HepG2 (cell line): ENCODE measurements around the gene AXIN1. TPM values are rescaled to one million over a fixed set of nuclear protein-coding genes. Genes with fewer than 3 reads are reported as not detected.
A peak's percentile ranks its signal among the peaks of the same experiment; 100 is the strongest.

Experiments
- ATAC-seq: fragments of 200-7000 bp; cut with Tn5 transposase; 3 replicates; pipeline ENCODE4 v1.9.1; 2020; ENCODE audit warnings: mild to moderate bottlenecking, moderate library complexity
- BruUV-seq: library from RNA; stranded (reverse); fragments of 400-500 nt; replicated peaks from 2 replicates; lab custom pipeline; 2021; lab: Mats Ljungman, UMichigan
- CTCF ChIA-PET: fragments of 300-600 bp; formaldehyde crosslinking; extraction: SDS; loops from one replicate; lab custom pipeline; 2021; ENCODE audit warnings: low total read pairs, inconsistent platforms, low intra/inter-chr PET ratio; lab: Yijun Ruan, JAX
- POLR2A ChIA-PET: fragments of 350-600 bp; sonication (Branson Sonifier 250); formaldehyde crosslinking; loops from one replicate; lab custom pipeline; 2020; ENCODE audit warnings: antibody characterized with exemption, inconsistent platforms; lab: Yijun Ruan, JAX
- DNase-seq: peaks from one replicate; pipeline ENCODE4 v3.0.0-alpha.2; 2015; ENCODE audit warnings: low spot score
- FAIRE-seq: peaks from 3 replicates; lab custom pipeline; 2011; peaks lifted over from hg19 to GRCh38; lab: Jason Lieb, UNC
- H2AFZ ChIP-seq: one replicate; pipeline ENCODE4 v1.6.1; 2011; ENCODE audit warnings: low read length, inconsistent platforms
- H3K27ac ChIP-seq: fragments of 300-600 bp; 3 replicates; pipeline ENCODE4 v1.8.0; 2011; ENCODE audit warnings: mixed run types, mild to moderate bottlenecking, mixed read lengths, low read length, inconsistent platforms; ENCODE audit not compliant: insufficient read depth; ENCODE audit errors: extremely low read length
- H3K27me3 ChIP-seq, 2 experiments: fragments of 200-600 bp in 1 of 2; 2 replicates in 1 of 2; 3 replicates in 1 of 2; pipeline versions ENCODE4 v1.6.0 to v1.8.0; 2011; ENCODE audit warnings: low read length in 2 of 2, mild to moderate bottlenecking in 2 of 2, moderate library complexity in 2 of 2, inconsistent platforms in 1 of 2; ENCODE audit not compliant: insufficient read depth in 2 of 2, control insufficient read depth in 1 of 2
- H3K36me3 ChIP-seq, 2 experiments: fragments of 200-600 bp in 1 of 2; replicated peaks in 1 of 2; 2 replicates in 1 of 2; 3 replicates in 1 of 2; pipeline versions ENCODE4 v1.5.1 to v1.8.0; 2011; ENCODE audit warnings: low read length in 2 of 2, inconsistent platforms in 1 of 2; ENCODE audit not compliant: insufficient read depth in 2 of 2, control insufficient read depth in 1 of 2
- H3K4me1 ChIP-seq: 2 replicates; pipeline ENCODE4 v1.5.1; 2012; ENCODE audit warnings: low read length, inconsistent platforms; ENCODE audit not compliant: insufficient read depth
- H3K4me2 ChIP-seq: 2 replicates; pipeline ENCODE4 v1.6.0; 2011; ENCODE audit warnings: low read depth, low read length, inconsistent platforms
- H3K4me3 ChIP-seq, 3 experiments: fragments of 200-600 bp in 1 of 3; sonication (generic), shearing (Covaris generic) in 1 of 3; replicated peaks in 1 of 3; 2 replicates each; pipeline ENCODE4 v1.5.1; 2011 to 2016; ENCODE audit warnings: low read length in 3 of 3, inconsistent platforms in 2 of 3, low read depth in 2 of 3, mild to moderate bottlenecking in 2 of 3, control low read depth in 1 of 3, mixed read lengths in 1 of 3; ENCODE audit not compliant: insufficient read depth in 1 of 3
- H3K79me2 ChIP-seq: one replicate; pipeline ENCODE4 v1.6.1; 2011; ENCODE audit warnings: low read length, inconsistent platforms; ENCODE audit not compliant: insufficient read depth
- H3K9ac ChIP-seq: 2 replicates; pipeline ENCODE4 v1.6.0; 2011; ENCODE audit warnings: mild to moderate bottlenecking, low read depth, low read length, inconsistent platforms; ENCODE audit not compliant: insufficient read depth
- H3K9me3 ChIP-seq: 2 replicates; pipeline ENCODE4 v1.5.1; 2012; ENCODE audit warnings: mild to moderate bottlenecking, low read length
- H4K20me1 ChIP-seq: 2 replicates; pipeline ENCODE4 v1.6.0; 2011; ENCODE audit warnings: inconsistent platforms, mild to moderate bottlenecking, low read length, moderate library complexity; ENCODE audit not compliant: insufficient read depth
- GTF2F1 ChIP-seq: fragments of 150-350 bp; IDR thresholded peaks from 2 replicates; pipeline ENCODE4 v1.6.1; 2014; ENCODE audit warnings: low read length
- KAT2B ChIP-seq: fragments of 150-350 bp; IDR thresholded peaks from 2 replicates; pipeline ENCODE4 v1.6.1; 2014; ENCODE audit warnings: low read depth, low read length, borderline replicate concordance
- KMT2A ChIP-seq: sonication (generic); formaldehyde crosslinking; IDR thresholded peaks from 2 replicates; pipeline ENCODE4 v1.4.0; 2020; ENCODE audit warnings: missing genetic modification reagents
- MYPOP ChIP-seq: sonication (generic); formaldehyde crosslinking; IDR thresholded peaks from 2 replicates; pipeline ENCODE4 v1.8.1; 2023; ENCODE audit warnings: mild to moderate bottlenecking, moderate library complexity, missing genetic modification reagents
- SMYD3 ChIP-seq: sonication (generic); formaldehyde crosslinking; IDR thresholded peaks from 2 replicates; pipeline ENCODE4 v1.8.1; 2023; ENCODE audit warnings: mild to moderate bottlenecking, missing genetic modification reagents
- ZBTB33 ChIP-seq: sonication (generic); formaldehyde crosslinking; IDR thresholded peaks from 2 replicates; pipeline ENCODE4 v1.4.0; 2020; ENCODE audit warnings: missing genetic modification reagents
- ZKSCAN1 ChIP-seq: fragments of 150-350 bp; IDR thresholded peaks from 2 replicates; pipeline ENCODE4 v1.6.1; 2014; ENCODE audit warnings: low read length
- ZNF431 ChIP-seq: sonication (generic); formaldehyde crosslinking; IDR thresholded peaks from 2 replicates; pipeline ENCODE4 v1.9.0; 2022; ENCODE audit warnings: missing genetic modification reagents, low read depth, mild to moderate bottlenecking, borderline replicate concordance
- ZNF567 ChIP-seq: sonication (generic); formaldehyde crosslinking; IDR thresholded peaks from 2 replicates; pipeline ENCODE4 v1.8.1; 2023; ENCODE audit warnings: mild to moderate bottlenecking, missing genetic modification reagents, borderline replicate concordance
- ZNF572 ChIP-seq: sonication (generic); formaldehyde crosslinking; IDR thresholded peaks from 2 replicates; pipeline ENCODE4 v1.5.1; 2020; ENCODE audit warnings: mild to moderate bottlenecking, missing genetic modification reagents
- ZNF790 ChIP-seq: sonication (generic); formaldehyde crosslinking; IDR thresholded peaks from 2 replicates; pipeline ENCODE4 v1.8.0; 2022; ENCODE audit warnings: missing genetic modification reagents, mild to moderate bottlenecking, borderline replicate concordance
- ZSCAN25 ChIP-seq: sonication (generic); formaldehyde crosslinking; IDR thresholded peaks from 2 replicates; pipeline ENCODE4 v1.8.0; 2022; ENCODE audit warnings: mild to moderate bottlenecking, missing genetic modification reagents
- WGBS: methylation state at CpG from one replicate; pipeline ENCODE4 v1.1.6; 2017; ENCODE audit warnings: low lambda C conversion rate; 5-methylcytosine and 5-hydroxymethylcytosine counted together
- in situ Hi-C: cut with HindIII; loops from 2 replicates; pipeline ENCODE4 v1.10.0; 2017; ENCODE audit warnings: low pct_unique_long_range_greater_than_20kb; ENCODE audit not compliant: extremely low pct_ligation_motif_present
- intact Hi-C: fragments of 100-400 bp; cut with micrococcal nuclease; formaldehyde crosslinking; loops from one replicate; pipeline ENCODE4 v1.10.0; 2022; ENCODE audit not compliant: unreplicated experiment
- polyA plus RNA-seq, 8 experiments: library from polyadenylated mRNA; depleted of rRNA in 3 of 8; stranded (reverse) in 7 of 8; unstranded in 1 of 8; fragments of >200 nt; fragmentation: Illumina TruSeq in 4 of 8; extraction: Trizol in 4 of 8; gene quantifications; 2 replicates each; pipeline versions ENCODE4 v1.2.1 to v1.2.3, GENCODE V29; 2011 to 2016; ENCODE audit warnings: low read depth in 4 of 8, missing spikeins in 1 of 8, mixed read lengths in 1 of 8; ENCODE audit not compliant: insufficient read depth in 1 of 8
- total RNA-seq, 5 experiments: library from RNA; depleted of rRNA; stranded (reverse); fragments of >200 nt; fragmentation: Illumina TruSeq; extraction: Trizol; gene quantifications; 2 replicates each; pipeline ENCODE4 v1.2.3, GENCODE V29; 2016; ENCODE audit warnings: low read depth in 1 of 5
- TF ChIP-seq, protein P1 (sequence below): sonication (generic); formaldehyde crosslinking; IDR thresholded peaks from 2 replicates; pipeline ENCODE4 v1.8.0; 2023; ENCODE audit warnings: mild to moderate bottlenecking, missing genetic modification reagents
- TF ChIP-seq, protein P2 (sequence below): sonication (generic); formaldehyde crosslinking; IDR thresholded peaks from 2 replicates; pipeline ENCODE4 v1.5.1; 2020; ENCODE audit warnings: missing genetic modification reagents, mild to moderate bottlenecking, borderline replicate concordance
- TF ChIP-seq, protein P3 (sequence below): sonication (generic); formaldehyde crosslinking; IDR thresholded peaks from 2 replicates; pipeline ENCODE4 v1.4.0; 2020; ENCODE audit warnings: missing genetic modification reagents

AXIN1 gene
- total and polyA plus RNA-seq, 2 of the 13 experiments (the other 11 are each of a cell fraction or from before 2014, with no cell fraction given), result 24.0 to 26.0 TPM

GRCh38 chr16:361341-361871 lies 8.9 kb upstream of the AXIN1 start:
- FAIRE-seq (no peak), ATAC-seq (peak; percentile 1; the same call in 2 of the 3 replicates), DNase-seq (no peak)
- CTCF ChIA-PET, result interaction anchor here (1.3 to 1.4 kb wide), 2 partner anchors 58 to 88 kb away, joined by 6 to 8 read pairs; no protein-coding TSS in a partner anchor
- Histone ChIP-seq H2AFZ (no peak overlapping the region), H3K9me3 (no peaks in the 10 kb centered on the region), H3K36me3 (peaks cover 0 to 2% of the 10 kb centered on the region in 2 experiments; a peak in 1 of 5 replicates), H3K4me2 (peak overlapping the region; percentile 90), H3K79me2 (no peaks in the 10 kb centered on the region), H3K27ac (peak overlapping the region; percentile 45), H4K20me1 (no peaks in the 10 kb centered on the region), H3K4me3 (0 out of 6 replicates have a peak overlapping the region, but pooled peaks of 1 of the 3 experiments have one; percentile 73), H3K27me3 (peaks cover 1 to 13% of the 10 kb centered on the region in 2 experiments; a peak in 4 of 5 replicates), H3K9ac (no peak overlapping the region), H3K4me1 (peaks cover 93% of the 10 kb centered on the region)
- intact Hi-C loops (loop anchor here (5.0 kb wide), 2 partner anchors 134 to 244 kb away; partner anchors contain the start of gene LUC7L), in situ Hi-C loops (loop anchor here (5.0 kb wide), 1 partner anchor 89 kb away; no protein-coding TSS in a partner anchor)
- no TSS peak for BruUV-seq
- WGBS, result over 99% methylated on average over 13 of the region's 30 CpGs
- POLR2A ChIA-PET, result interaction anchor here (2.7 kb wide), 1 partner anchor 9 kb away, joined by 15 read pairs; the partner anchor contains the start of gene AXIN1
- no peak for TF ChIP-seq KAT2B
- TF ChIP-seq, protein P1, sequence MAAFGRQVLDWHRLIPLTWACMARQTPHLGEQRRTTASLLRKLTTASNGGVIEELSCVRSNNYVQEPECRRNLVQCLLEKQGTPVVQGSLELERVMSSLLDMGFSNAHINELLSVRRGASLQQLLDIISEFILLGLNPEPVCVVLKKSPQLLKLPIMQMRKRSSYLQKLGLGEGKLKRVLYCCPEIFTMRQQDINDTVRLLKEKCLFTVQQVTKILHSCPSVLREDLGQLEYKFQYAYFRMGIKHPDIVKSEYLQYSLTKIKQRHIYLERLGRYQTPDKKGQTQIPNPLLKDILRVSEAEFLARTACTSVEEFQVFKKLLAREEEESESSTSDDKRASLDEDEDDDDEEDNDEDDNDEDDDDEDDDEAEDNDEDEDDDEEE (CRISPR knock-in tag), result peak; percentile 75; the same call in 1 of the 2 replicates
- TF ChIP-seq ZNF790 (CRISPR knock-in tag), result 0 out of 2 replicates have a peak, but pooled peaks have one; percentile 30
- TF ChIP-seq SMYD3 (CRISPR knock-in tag), result no peak
- TF ChIP-seq GTF2F1, result no peak
- TF ChIP-seq ZNF572 (CRISPR knock-in tag), result no peak
- TF ChIP-seq, protein P2, sequence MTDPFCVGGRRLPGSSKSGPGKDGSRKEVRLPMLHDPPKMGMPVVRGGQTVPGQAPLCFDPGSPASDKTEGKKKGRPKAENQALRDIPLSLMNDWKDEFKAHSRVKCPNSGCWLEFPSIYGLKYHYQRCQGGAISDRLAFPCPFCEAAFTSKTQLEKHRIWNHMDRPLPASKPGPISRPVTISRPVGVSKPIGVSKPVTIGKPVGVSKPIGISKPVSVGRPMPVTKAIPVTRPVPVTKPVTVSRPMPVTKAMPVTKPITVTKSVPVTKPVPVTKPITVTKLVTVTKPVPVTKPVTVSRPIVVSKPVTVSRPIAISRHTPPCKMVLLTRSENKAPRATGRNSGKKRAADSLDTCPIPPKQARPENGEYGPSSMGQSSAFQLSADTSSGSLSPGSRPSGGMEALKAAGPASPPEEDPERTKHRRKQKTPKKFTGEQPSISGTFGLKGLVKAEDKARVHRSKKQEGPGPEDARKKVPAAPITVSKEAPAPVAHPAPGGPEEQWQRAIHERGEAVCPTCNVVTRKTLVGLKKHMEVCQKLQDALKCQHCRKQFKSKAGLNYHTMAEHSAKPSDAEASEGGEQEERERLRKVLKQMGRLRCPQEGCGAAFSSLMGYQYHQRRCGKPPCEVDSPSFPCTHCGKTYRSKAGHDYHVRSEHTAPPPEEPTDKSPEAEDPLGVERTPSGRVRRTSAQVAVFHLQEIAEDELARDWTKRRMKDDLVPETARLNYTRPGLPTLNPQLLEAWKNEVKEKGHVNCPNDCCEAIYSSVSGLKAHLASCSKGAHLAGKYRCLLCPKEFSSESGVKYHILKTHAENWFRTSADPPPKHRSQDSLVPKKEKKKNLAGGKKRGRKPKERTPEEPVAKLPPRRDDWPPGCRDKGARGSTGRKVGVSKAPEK, result no peak
- TF ChIP-seq MYPOP (CRISPR knock-in tag), result 0 out of 2 replicates have a peak, but pooled peaks have one; percentile 7
- TF ChIP-seq, protein P3, sequence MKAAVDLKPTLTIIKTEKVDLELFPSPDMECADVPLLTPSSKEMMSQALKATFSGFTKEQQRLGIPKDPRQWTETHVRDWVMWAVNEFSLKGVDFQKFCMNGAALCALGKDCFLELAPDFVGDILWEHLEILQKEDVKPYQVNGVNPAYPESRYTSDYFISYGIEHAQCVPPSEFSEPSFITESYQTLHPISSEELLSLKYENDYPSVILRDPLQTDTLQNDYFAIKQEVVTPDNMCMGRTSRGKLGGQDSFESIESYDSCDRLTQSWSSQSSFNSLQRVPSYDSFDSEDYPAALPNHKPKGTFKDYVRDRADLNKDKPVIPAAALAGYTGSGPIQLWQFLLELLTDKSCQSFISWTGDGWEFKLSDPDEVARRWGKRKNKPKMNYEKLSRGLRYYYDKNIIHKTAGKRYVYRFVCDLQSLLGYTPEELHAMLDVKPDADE (CRISPR knock-in tag), result 0 out of 2 replicates have a peak, but pooled peaks have one; percentile 47
- TF ChIP-seq ZNF567 (CRISPR knock-in tag), result no peak
- TF ChIP-seq ZBTB33 (CRISPR knock-in tag), result peak; percentile 46; the same call in 1 of the 2 replicates
- TF ChIP-seq ZKSCAN1, result no peak
- no peak for TF ChIP-seq ZSCAN25 (CRISPR knock-in tag)
- TF ChIP-seq ZNF431 (CRISPR knock-in tag), result no peak
- no peak for TF ChIP-seq KMT2A (CRISPR knock-in tag)
